GM12878 (cell line): ENCODE data around the gene NPTN. TPM values are rescaled to one million over a fixed set of nuclear protein-coding genes. Genes with fewer than 3 reads are reported as not detected.

ENCODE experiments used
- ATAC-seq: fragments of 200-7000 bp; cut with Tn5 transposase; 3 replicates; pipeline ENCODE4 v1.9.1; 2020; ENCODE audit warnings: mild to moderate bottlenecking, moderate library complexity
- BruUV-seq: library from RNA; stranded (reverse); fragments of 400-500 nt; replicated peaks from 2 replicates; lab custom pipeline; 2021; lab: Mats Ljungman, UMichigan
- CTCF ChIA-PET: fragments of 300-600 bp; sonication (Branson Sonifier 250); formaldehyde crosslinking; extraction: SDS; loops from one replicate; lab custom pipeline; 2021; ENCODE audit warnings: inconsistent platforms; lab: Yijun Ruan, JAX
- POLR2A ChIA-PET: fragments of 350-600 bp; formaldehyde crosslinking; extraction: SDS; loops from one replicate; lab custom pipeline; 2021; ENCODE audit warnings: inconsistent platforms; lab: Charles Lee
- RAD21 ChIA-PET: fragments of 300-600 bp; sonication (Branson Sonifier 250); formaldehyde crosslinking; loops from one replicate; lab custom pipeline; 2023; ENCODE audit warnings: antibody characterized with exemption; ENCODE audit not compliant: unreplicated experiment; lab: Charles Lee
- SMC1A ChIA-PET: fragments of 300-600 bp; sonication (Branson Sonifier 250); formaldehyde crosslinking; loops from one replicate; lab custom pipeline; 2023; ENCODE audit not compliant: unreplicated experiment, uncharacterized antibody; lab: Charles Lee
- DNase-seq: peaks from one replicate; pipeline ENCODE4 v3.0.0-alpha.2; 2011; ENCODE audit warnings: low read depth, low spot score
- FAIRE-seq: peaks from 3 replicates; lab custom pipeline; 2011; peaks lifted over from hg19 to GRCh38; lab: Jason Lieb, UNC
- H2AFZ ChIP-seq: 2 replicates; pipeline ENCODE4 v1.6.0; 2011; ENCODE audit warnings: low read depth, low read length, control low read depth; ENCODE audit not compliant: control insufficient read depth
- H3K27ac ChIP-seq: 2 replicates; pipeline ENCODE4 v1.5.1; 2011; ENCODE audit warnings: control low read depth; ENCODE audit not compliant: control insufficient read depth, insufficient read depth
- H3K27me3 ChIP-seq, 2 experiments: replicated peaks in 1 of 2; 2 replicates each; pipeline versions ENCODE4 v1.6.0 to v1.6.1; 2011; ENCODE audit warnings: low read length in 1 of 2; ENCODE audit not compliant: control insufficient read depth in 2 of 2, insufficient read depth in 2 of 2
- H3K36me3 ChIP-seq, 2 experiments: 2 replicates each; pipeline ENCODE4 v1.5.1; 2011; ENCODE audit warnings: low read length in 1 of 2; ENCODE audit not compliant: control insufficient read depth in 2 of 2, insufficient read depth in 2 of 2
- H3K4me1 ChIP-seq: 2 replicates; pipeline ENCODE4 v1.6.1; 2011; ENCODE audit warnings: mild to moderate bottlenecking, low read length, moderate library complexity, mixed read lengths; ENCODE audit not compliant: control insufficient read depth, insufficient read depth
- H3K4me2 ChIP-seq: 2 replicates; pipeline ENCODE4 v1.6.0; 2011; ENCODE audit warnings: control low read depth; ENCODE audit not compliant: control insufficient read depth, insufficient read depth
- H3K4me3 ChIP-seq: fragments of 200-600 bp; sonication (generic); 2 replicates; pipeline ENCODE4 v1.5.1; 2016
- H3K79me2 ChIP-seq: 2 replicates; pipeline ENCODE4 v1.6.0; 2011; ENCODE audit warnings: low read length; ENCODE audit not compliant: control insufficient read depth, insufficient read depth
- H3K9ac ChIP-seq: 2 replicates; pipeline ENCODE4 v1.8.0; 2011; ENCODE audit warnings: low read length, control low read depth, mixed read lengths; ENCODE audit not compliant: control insufficient read depth, insufficient read depth
- H3K9me3 ChIP-seq: replicated peaks from 3 replicates; pipeline ENCODE4 v1.5.1; 2011; ENCODE audit warnings: mild to moderate bottlenecking, low read length; ENCODE audit not compliant: control insufficient read depth, insufficient read depth
- H4K20me1 ChIP-seq: 2 replicates; pipeline ENCODE4 v1.6.0; 2011; ENCODE audit not compliant: control insufficient read depth, insufficient read depth
- ASH2L ChIP-seq: fragments of 300-600, 200-600 bp; sonication (generic); IDR thresholded peaks from 2 replicates; pipeline ENCODE4 v1.6.1; 2017; ENCODE audit warnings: low read depth, mild to moderate bottlenecking, borderline replicate concordance
- BCL11A ChIP-seq: IDR thresholded peaks from 2 replicates; pipeline ENCODE4 v1.6.1; 2011; ENCODE audit warnings: low read depth, low read length
- KAT2A ChIP-seq: conservative IDR thresholded peaks from 2 replicates; pipeline ENCODE4 v1.6.1; 2011; ENCODE audit warnings: low read depth, low read length; ENCODE audit not compliant: control insufficient read depth
- SREBF1 ChIP-seq: IDR thresholded peaks from 2 replicates; pipeline ENCODE4 v1.6.1; 2012; ENCODE audit warnings: mild to moderate bottlenecking, low read length
- STAT1 ChIP-seq: fragments of 450-650 bp; conservative IDR thresholded peaks from 2 replicates; pipeline ENCODE4 v1.6.1; 2014; ENCODE audit warnings: antibody characterized with exemption, mild to moderate bottlenecking
- TCF12 ChIP-seq: IDR thresholded peaks from 2 replicates; pipeline ENCODE4 v1.6.1; 2011; ENCODE audit warnings: low read depth, mild to moderate bottlenecking, low read length
- WGBS: methylation state at CpG from one replicate; pipeline ENCODE4 v1.1.6; 2016; ENCODE audit warnings: low lambda C conversion rate; ENCODE audit not compliant: insufficient replicate concordance, insufficient coverage; ENCODE audit errors: missing lambda C conversion rate; 5-methylcytosine and 5-hydroxymethylcytosine counted together
- in situ Hi-C: fragments of 300-500 bp; cut with MboI; formaldehyde crosslinking; loops from 9 replicates; pipeline ENCODE4 v1.14.3; 2018; ENCODE audit warnings: mixed read lengths
- intact Hi-C: fragments of 100-400 bp; cut with micrococcal nuclease; formaldehyde crosslinking; loops from one replicate; pipeline ENCODE4 v1.14.2; 2022; ENCODE audit not compliant: unreplicated experiment
- polyA plus RNA-seq, 11 experiments: library from polyadenylated mRNA; depleted of rRNA in 4 of 11; unstranded in 6 of 11; stranded (reverse) in 5 of 11; fragments of >200 nt; fragmentation: Nextera tagmentation in 4 of 11; fragmentation: Illumina TruSeq in 1 of 11; extraction: Ambion mirVana in 4 of 11; extraction: Trizol in 1 of 11; gene quantifications; 1 replicate in 1 of 11; 2 replicates in 10 of 11; pipeline versions ENCODE4 v1.2.1 to v1.2.3, GENCODE V29; 2011 to 2016; ENCODE audit warnings: inconsistent platforms in 2 of 11, missing spikeins in 2 of 11, low read depth in 1 of 11
- total RNA-seq, 4 experiments: library from RNA; depleted of rRNA in 3 of 4; stranded (reverse); fragments of >200 nt in 3 of 4; fragmentation: Illumina TruSeq in 1 of 4; extraction: Trizol in 1 of 4; gene quantifications; 2 replicates each; pipeline versions ENCODE4 v1.2.1 to v1.2.3, GENCODE V29; 2013 to 2021
- TF ChIP-seq, protein P1 (sequence below): IDR thresholded peaks from 2 replicates; pipeline ENCODE4 v1.6.1; 2011; ENCODE audit warnings: borderline replicate concordance, low read depth, mild to moderate bottlenecking, moderate library complexity, mixed read lengths, low read length; ENCODE audit not compliant: insufficient read depth; ENCODE audit errors: extremely low read length
- TF ChIP-seq, protein P2 (sequence below): IDR thresholded peaks from 2 replicates; pipeline ENCODE4 v1.6.1; 2012; ENCODE audit warnings: low read depth, low read length, improper control_type of control experiment

The NPTN gene
- total and polyA plus RNA-seq, 10 of the 15 experiments (the other 5 are each of a cell fraction or from before 2014, with no cell fraction given): 17.8 to 79.1 (median 41.7) TPM

DNA sequence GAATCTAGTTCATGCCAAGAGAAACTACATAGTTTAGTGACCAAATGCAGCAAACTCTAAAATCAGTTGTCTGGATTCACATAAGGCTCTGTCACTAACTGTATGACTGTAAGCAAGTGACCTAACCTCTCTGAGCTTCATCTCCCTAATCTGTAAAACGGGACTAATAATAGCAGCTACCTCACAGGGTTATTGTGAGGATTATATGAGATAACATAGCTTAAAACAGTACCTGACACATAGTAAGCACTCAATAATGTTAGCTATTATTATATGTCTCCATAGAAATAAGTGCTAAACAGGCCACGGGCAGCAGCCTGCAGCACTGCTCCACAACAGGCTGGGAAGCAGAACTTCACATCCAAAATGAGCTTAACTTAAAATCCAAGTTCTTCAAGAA, 30.2 kb downstream of the NPTN start:
- Histone ChIP-seq H3K36me3 (no peaks in the 10 kb centered on the region; a peak in 1 of 4 replicates), H3K4me2 (no peak overlapping the region), H3K79me2 (peaks cover 74% of the 10 kb centered on the region), H3K27me3 (no peaks in the 10 kb centered on the region), H2AFZ (no peak overlapping the region), H3K9ac (no peak overlapping the region), H3K4me3 (no peak overlapping the region)
- no TSS peak for BruUV-seq
- FAIRE-seq (no peak), ATAC-seq (peak; percentile 22; the same call in 2 of the 3 replicates), DNase-seq (no peak)
- TF ChIP-seq, protein P1, sequence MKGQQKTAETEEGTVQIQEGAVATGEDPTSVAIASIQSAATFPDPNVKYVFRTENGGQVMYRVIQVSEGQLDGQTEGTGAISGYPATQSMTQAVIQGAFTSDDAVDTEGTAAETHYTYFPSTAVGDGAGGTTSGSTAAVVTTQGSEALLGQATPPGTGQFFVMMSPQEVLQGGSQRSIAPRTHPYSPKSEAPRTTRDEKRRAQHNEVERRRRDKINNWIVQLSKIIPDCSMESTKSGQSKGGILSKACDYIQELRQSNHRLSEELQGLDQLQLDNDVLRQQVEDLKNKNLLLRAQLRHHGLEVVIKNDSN: no peak
- TF ChIP-seq, protein P2, sequence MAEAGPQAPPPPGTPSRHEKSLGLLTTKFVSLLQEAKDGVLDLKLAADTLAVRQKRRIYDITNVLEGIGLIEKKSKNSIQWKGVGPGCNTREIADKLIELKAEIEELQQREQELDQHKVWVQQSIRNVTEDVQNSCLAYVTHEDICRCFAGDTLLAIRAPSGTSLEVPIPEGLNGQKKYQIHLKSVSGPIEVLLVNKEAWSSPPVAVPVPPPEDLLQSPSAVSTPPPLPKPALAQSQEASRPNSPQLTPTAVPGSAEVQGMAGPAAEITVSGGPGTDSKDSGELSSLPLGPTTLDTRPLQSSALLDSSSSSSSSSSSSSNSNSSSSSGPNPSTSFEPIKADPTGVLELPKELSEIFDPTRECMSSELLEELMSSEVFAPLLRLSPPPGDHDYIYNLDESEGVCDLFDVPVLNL: no peak
- TF ChIP-seq SREBF1: no peak
- no peak for TF ChIP-seq TCF12
- TF ChIP-seq ASH2L: no peak
- no peak for TF ChIP-seq KAT2A
- TF ChIP-seq BCL11A: no peak
- no peak for TF ChIP-seq STAT1
- TF ChIP-seq, all 136 proteins: peak for 0
- H3K9me3 ChIP-seq: no peaks in the 10 kb centered on the region
- no peak overlapping the region for H3K27ac ChIP-seq
- RAD21 ChIA-PET: interaction anchor here (2.0 kb wide), 1 partner anchor 33 kb away, joined by 10 read pairs; no protein-coding TSS in a partner anchor
- CTCF ChIA-PET: interaction anchor here (1.5 to 11.1 kb wide), 2 partner anchors 31 to 97 kb away, joined by 5 to 170 read pairs; partner anchors contain the start of gene NPTN
- peaks cover 31% of the 10 kb centered on the region for H3K4me1 ChIP-seq
- POLR2A ChIA-PET: interaction anchor here (0.6 to 1.4 kb wide), 2 partner anchors 11 to 34 kb away, joined by 3 to 4 read pairs; no protein-coding TSS in a partner anchor
- H4K20me1 ChIP-seq: no peaks in the 10 kb centered on the region; the same call in 1 of the 2 replicates
- SMC1A ChIA-PET: interaction anchor here (0.6 to 10.9 kb wide), 5 partner anchors 9 to 893 kb away, joined by 3 to 130 read pairs (median 3); partner anchors contain the start of gene NPTN
- in situ Hi-C loops (no loop called here), intact Hi-C loops (no loop called here)
- 50% methylated on average over 2 of the region's 2 CpGs for WGBS
